ENCODE data around the gene RMI1.

RMI1 gene

GRCh38 chr9:83999141-83999918 is 18.7 kb downstream of the RMI1 start:
- no peak for DNase-seq (ENCODE audit: low read depth)
- no peak overlapping the region for H3K4me3 ChIP-seq (ENCODE audit: low read depth, low read length)
- TF ChIP-seq, protein P1, sequence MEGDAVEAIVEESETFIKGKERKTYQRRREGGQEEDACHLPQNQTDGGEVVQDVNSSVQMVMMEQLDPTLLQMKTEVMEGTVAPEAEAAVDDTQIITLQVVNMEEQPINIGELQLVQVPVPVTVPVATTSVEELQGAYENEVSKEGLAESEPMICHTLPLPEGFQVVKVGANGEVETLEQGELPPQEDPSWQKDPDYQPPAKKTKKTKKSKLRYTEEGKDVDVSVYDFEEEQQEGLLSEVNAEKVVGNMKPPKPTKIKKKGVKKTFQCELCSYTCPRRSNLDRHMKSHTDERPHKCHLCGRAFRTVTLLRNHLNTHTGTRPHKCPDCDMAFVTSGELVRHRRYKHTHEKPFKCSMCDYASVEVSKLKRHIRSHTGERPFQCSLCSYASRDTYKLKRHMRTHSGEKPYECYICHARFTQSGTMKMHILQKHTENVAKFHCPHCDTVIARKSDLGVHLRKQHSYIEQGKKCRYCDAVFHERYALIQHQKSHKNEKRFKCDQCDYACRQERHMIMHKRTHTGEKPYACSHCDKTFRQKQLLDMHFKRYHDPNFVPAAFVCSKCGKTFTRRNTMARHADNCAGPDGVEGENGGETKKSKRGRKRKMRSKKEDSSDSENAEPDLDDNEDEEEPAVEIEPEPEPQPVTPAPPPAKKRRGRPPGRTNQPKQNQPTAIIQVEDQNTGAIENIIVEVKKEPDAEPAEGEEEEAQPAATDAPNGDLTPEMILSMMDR (IDR thresholded peaks at IDR 0.05; ENCODE audit: low read depth, low read length): no peak
- TF ChIP-seq MYC (IDR thresholded peaks at IDR 0.05; ENCODE audit: low read depth, low read length) (no peak), POLR2A (IDR thresholded peaks at IDR 0.05; ENCODE audit: extremely low read depth, insufficient read length) (no peak)
- TF ChIP-seq, protein P2, sequence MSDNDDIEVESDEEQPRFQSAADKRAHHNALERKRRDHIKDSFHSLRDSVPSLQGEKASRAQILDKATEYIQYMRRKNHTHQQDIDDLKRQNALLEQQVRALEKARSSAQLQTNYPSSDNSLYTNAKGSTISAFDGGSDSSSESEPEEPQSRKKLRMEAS (IDR thresholded peaks at IDR 0.05; ENCODE audit: low read depth, low read length): no peak

DNA sequence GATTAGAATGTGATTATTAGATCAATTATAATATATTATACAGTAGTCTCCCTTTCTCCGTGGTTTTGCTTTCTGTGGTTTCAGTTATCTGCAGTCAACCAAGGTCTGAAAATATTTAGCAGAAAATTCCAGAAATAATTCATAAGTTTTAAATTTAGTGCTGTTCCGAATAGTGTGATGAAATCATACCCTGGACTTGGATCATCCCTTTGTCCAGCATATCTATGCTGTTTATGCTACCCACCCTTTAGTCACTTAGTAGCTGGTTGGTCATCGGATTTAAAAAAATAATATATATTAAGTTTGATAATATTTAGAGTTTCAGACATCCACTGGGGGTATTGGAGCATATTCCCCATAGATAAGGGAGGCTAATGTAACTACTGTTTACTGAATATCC is 19.6 kb downstream of the RMI1 start:
- no peak for DNase-seq (ENCODE audit: low read depth)

DNA sequence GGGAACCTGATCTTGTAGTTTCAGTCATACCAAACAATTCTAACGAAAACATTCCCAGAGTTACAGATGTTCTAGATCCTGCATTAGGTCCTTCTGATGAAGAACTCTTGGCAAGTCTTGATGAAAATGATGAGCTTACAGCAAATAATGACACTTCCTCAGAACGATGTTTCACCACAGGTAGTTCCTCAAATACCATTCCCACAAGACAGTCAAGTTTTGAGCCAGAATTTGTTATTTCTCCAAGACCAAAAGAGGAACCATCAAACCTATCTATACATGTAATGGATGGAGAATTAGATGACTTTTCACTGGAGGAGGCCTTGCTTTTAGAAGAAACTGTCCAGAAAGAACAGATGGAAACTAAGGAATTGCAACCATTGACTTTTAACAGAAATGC is 21.0 kb downstream of the RMI1 start:
- TF ChIP-seq POLR2A (IDR thresholded peaks at IDR 0.05; ENCODE audit: extremely low read depth, insufficient read length) (no peak), MYC (IDR thresholded peaks at IDR 0.05; ENCODE audit: low read depth, low read length) (no peak)
- TF ChIP-seq, protein P1 (IDR thresholded peaks at IDR 0.05; ENCODE audit: low read depth, low read length): no peak
- TF ChIP-seq, protein P2 (IDR thresholded peaks at IDR 0.05; ENCODE audit: low read depth, low read length): no peak

More for the DNA sequence above, 19.6 kb downstream of the RMI1 start:
- H3K4me3 ChIP-seq (ENCODE audit: low read depth, low read length): no peak overlapping the region
- TF ChIP-seq, protein P1 (IDR thresholded peaks at IDR 0.05; ENCODE audit: low read depth, low read length): no peak
- TF ChIP-seq, protein P2 (IDR thresholded peaks at IDR 0.05; ENCODE audit: low read depth, low read length): no peak
- TF ChIP-seq POLR2A (IDR thresholded peaks at IDR 0.05; ENCODE audit: extremely low read depth, insufficient read length) (no peak), MYC (IDR thresholded peaks at IDR 0.05; ENCODE audit: low read depth, low read length) (no peak)

DNA sequence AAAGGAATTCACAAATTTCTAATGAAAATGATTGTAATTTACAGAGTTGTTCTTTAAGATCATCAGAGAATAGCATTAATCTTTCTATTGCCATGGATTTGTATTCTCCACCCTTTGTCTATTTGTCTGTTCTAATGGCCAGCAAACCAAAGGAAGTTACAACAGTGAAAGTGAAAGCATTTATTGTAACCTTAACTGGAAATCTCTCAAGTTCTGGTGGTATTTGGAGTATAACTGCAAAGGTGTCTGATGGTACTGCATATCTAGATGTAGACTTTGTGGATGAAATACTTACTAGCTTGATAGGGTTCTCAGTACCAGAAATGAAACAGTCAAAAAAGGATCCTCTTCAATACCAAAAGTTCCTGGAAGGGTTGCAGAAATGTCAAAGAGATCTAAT is 21.7 kb downstream of the RMI1 start:
- TF ChIP-seq, protein P1 (IDR thresholded peaks at IDR 0.05; ENCODE audit: low read depth, low read length): no peak
- TF ChIP-seq MYC (IDR thresholded peaks at IDR 0.05; ENCODE audit: low read depth, low read length) (no peak), POLR2A (IDR thresholded peaks at IDR 0.05; ENCODE audit: extremely low read depth, insufficient read length) (no peak)
- TF ChIP-seq, protein P2 (IDR thresholded peaks at IDR 0.05; ENCODE audit: low read depth, low read length): no peak
- H3K4me3 ChIP-seq (ENCODE audit: low read depth, low read length): no peak overlapping the region
- DNase-seq (ENCODE audit: low read depth): no peak

More for the DNA sequence above, 21.0 kb downstream of the RMI1 start:
- peak; percentile 63 for DNase-seq (ENCODE audit: low read depth)
- H3K4me3 ChIP-seq (ENCODE audit: low read depth, low read length): no peak overlapping the region

- no peak overlapping the region for H3K4me3 ChIP-seq (ENCODE audit: low read depth, low read length)
- DNase-seq (ENCODE audit: low read depth): no peak
- TF ChIP-seq, protein P1 (IDR thresholded peaks at IDR 0.05; ENCODE audit: low read depth, low read length): no peak
- no peak for TF ChIP-seq POLR2A (IDR thresholded peaks at IDR 0.05; ENCODE audit: extremely low read depth, insufficient read length)
- TF ChIP-seq, protein P2 (IDR thresholded peaks at IDR 0.05; ENCODE audit: low read depth, low read length): no peak
- TF ChIP-seq MYC (IDR thresholded peaks at IDR 0.05; ENCODE audit: low read depth, low read length): no peak
These were observed 22.6 kb downstream of the RMI1 start for GRCh38 chr9:84003246-84003645.

Measured in NB4 (cell line).